HG03571 (cell line): ENCODE data around the gene MAGOHB.

Source experiments
- ATAC-seq: cut with Tn5 transposase; IDR thresholded peaks from one replicate; pipeline ENCODE4 v1.9.1; 2021; ENCODE audit not compliant: unreplicated experiment

The MAGOHB gene

GRCh38 chr12:10557329-10557728 lies 56.1 kb downstream of the MAGOHB start:
- ATAC-seq = no peak

GRCh38 chr12:10554756-10555481 lies 58.5 kb downstream of the MAGOHB start:
- ATAC-seq = no peak

GRCh38 chr12:10554228-10554755 lies 59.1 kb downstream of the MAGOHB start:
- ATAC-seq = no peak
